ENCODE data around the gene NDUFAF8.

DNA sequence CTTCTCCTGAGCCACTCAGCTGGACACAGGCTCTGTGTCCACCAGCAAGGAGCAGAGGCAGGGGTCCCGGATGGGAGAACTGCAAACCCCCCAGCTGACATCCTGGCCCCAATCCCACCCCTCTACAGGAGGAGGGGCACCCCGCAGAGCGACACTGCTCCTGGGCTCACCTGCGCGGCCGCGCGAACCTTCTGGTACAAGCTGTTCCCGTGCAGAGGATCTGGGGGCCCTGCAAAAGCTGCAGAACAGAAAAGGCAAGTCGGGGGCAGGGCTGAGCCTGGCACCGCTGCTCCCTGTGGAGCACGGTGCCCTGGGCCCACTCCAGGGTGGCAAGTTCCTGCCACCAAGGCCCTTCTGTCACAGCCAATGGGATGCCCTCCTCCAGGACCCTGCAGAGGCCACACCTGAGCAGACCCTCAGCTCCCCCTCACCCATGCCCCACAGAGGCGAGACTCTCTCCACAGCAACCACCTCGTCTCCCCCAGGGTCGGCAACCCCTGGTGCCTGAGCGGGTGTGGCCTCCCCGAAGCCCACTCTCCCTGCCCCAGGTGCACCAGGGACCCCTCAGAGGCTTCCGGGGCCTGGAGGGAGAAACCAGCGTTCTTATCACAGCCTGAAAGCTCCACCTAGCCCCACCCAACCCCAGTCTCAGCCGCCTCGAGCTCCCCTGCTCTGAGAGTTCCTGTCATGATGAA, 5.2 kb upstream of the NDUFAF8 start:
- TF ChIP-seq TAF1 (IDR thresholded peaks at IDR 0.05; ENCODE audit: borderline replicate concordance, insufficient read depth, low read length) = no peak
- TF ChIP-seq POLR2AphosphoS5 (IDR thresholded peaks at IDR 0.05; ENCODE audit: low read depth, low read length) = no peak
- no peak for TF ChIP-seq SIN3A (IDR thresholded peaks at IDR 0.05; ENCODE audit: borderline replicate concordance, insufficient read depth, low read length)
